Endothelial cell of umbilical vein (primary cell): ENCODE data around the gene NHP2.

Experiments
- CTCF ChIP-seq, 2 donors: IDR thresholded peaks; 1 replicate in 1 of 2; 2 replicates in 1 of 2; pipeline ENCODE4 v1.5.1; 2011; ENCODE audit warnings: low read length in 2 of 2, mild to moderate bottlenecking in 2 of 2, moderate library complexity in 2 of 2, control low read depth in 1 of 2, inconsistent platforms in 1 of 2, low read depth in 1 of 2; ENCODE audit not compliant: insufficient read depth in 1 of 2; ENCODE audit errors: extremely low read depth in 1 of 2
- POLR2AphosphoS5 ChIP-seq: IDR thresholded peaks from 2 replicates; pipeline ENCODE4 v1.6.1; 2012; ENCODE audit warnings: low read depth, mild to moderate bottlenecking, control low read depth, low read length, moderate library complexity; ENCODE audit not compliant: insufficient read depth

- no peak for TF ChIP-seq CTCF (IDR thresholded peaks at IDR 0.05; ENCODE audit: extremely low read depth in 1 of 2, insufficient read depth in 1 of 2, low read depth in 1 of 2, low read length in 2 of 2)
- TF ChIP-seq POLR2AphosphoS5: no peak
Measured at GRCh38 chr5:178162481-178162880, 8.8 kb upstream of the NHP2 start.
